ENCODE measurements around the gene FOXN3.
A peak's percentile ranks its signal among the peaks of the same experiment; 100 is the strongest.

Gene FOXN3

GRCh38 chr14:89293314-89293916 is 123.6 kb downstream of the FOXN3 start:
- TF ChIP-seq SUZ12 (IDR thresholded peaks at IDR 0.05; ENCODE audit: extremely low read depth, insufficient read depth, insufficient read length) (no peak), ZNF274 (IDR thresholded peaks at IDR 0.05; ENCODE audit: low read depth, low read length) (no peak), YY1 (IDR thresholded peaks at IDR 0.05; ENCODE audit: insufficient read depth, insufficient read length) (no peak)
- H3K9ac ChIP-seq (ENCODE audit: insufficient read length, low read depth), result peak overlapping the region; percentile 42
- no peak overlapping the region for H3K4me3 ChIP-seq (ENCODE audit: insufficient read length, low read depth)
- peaks cover 10% of the 10 kb centered on the region for H3K36me3 ChIP-seq (ENCODE audit: insufficient read depth, insufficient read length, low read length)
- H3K27me3 ChIP-seq (ENCODE audit: insufficient read depth, insufficient read length), result no peaks in the 10 kb centered on the region
- no peak for DNase-seq (ENCODE audit: low read depth, low spot score)
- H3K9me3 ChIP-seq (ENCODE audit: insufficient read depth, low read length), result no peaks in the 10 kb centered on the region
- peaks cover 16% of the 10 kb centered on the region for H3K4me1 ChIP-seq (ENCODE audit: insufficient read depth, insufficient read length)

- H3K4me3 ChIP-seq (ENCODE audit: insufficient read length, low read depth), result no peak overlapping the region
- H3K9ac ChIP-seq (ENCODE audit: insufficient read length, low read depth), result peak overlapping the region; percentile 42
- H3K4me1 ChIP-seq (ENCODE audit: insufficient read depth, insufficient read length), result peaks cover 16% of the 10 kb centered on the region
- H3K27me3 ChIP-seq (ENCODE audit: insufficient read depth, insufficient read length), result no peaks in the 10 kb centered on the region
- H3K36me3 ChIP-seq (ENCODE audit: insufficient read depth, insufficient read length, low read length), result peaks cover 10% of the 10 kb centered on the region
- TF ChIP-seq YY1 (IDR thresholded peaks at IDR 0.05; ENCODE audit: insufficient read depth, insufficient read length) (no peak), SUZ12 (IDR thresholded peaks at IDR 0.05; ENCODE audit: extremely low read depth, insufficient read depth, insufficient read length) (no peak), ZNF274 (IDR thresholded peaks at IDR 0.05; ENCODE audit: low read depth, low read length) (no peak)
- H3K9me3 ChIP-seq (ENCODE audit: insufficient read depth, low read length), result no peaks in the 10 kb centered on the region
- no peak for DNase-seq (ENCODE audit: low read depth, low spot score)
Observed at GRCh38 chr14:89292579-89293313, 124.3 kb downstream of the FOXN3 start.

GRCh38 chr14:89291351-89291940 is 125.6 kb downstream of the FOXN3 start:
- H3K4me1 ChIP-seq (ENCODE audit: insufficient read depth, insufficient read length), result peaks cover 16% of the 10 kb centered on the region
- no peak for DNase-seq (ENCODE audit: low read depth, low spot score)
- H3K9me3 ChIP-seq (ENCODE audit: insufficient read depth, low read length), result no peaks in the 10 kb centered on the region
- no peak overlapping the region for H3K9ac ChIP-seq (ENCODE audit: insufficient read length, low read depth)
- no peaks in the 10 kb centered on the region for H3K27me3 ChIP-seq (ENCODE audit: insufficient read depth, insufficient read length)
- no peak for TF ChIP-seq SUZ12 (IDR thresholded peaks at IDR 0.05; ENCODE audit: extremely low read depth, insufficient read depth, insufficient read length)
- TF ChIP-seq YY1 (IDR thresholded peaks at IDR 0.05; ENCODE audit: insufficient read depth, insufficient read length), result no peak
- TF ChIP-seq ZNF274 (IDR thresholded peaks at IDR 0.05; ENCODE audit: low read depth, low read length), result no peak
- H3K4me3 ChIP-seq (ENCODE audit: insufficient read length, low read depth), result no peak overlapping the region
- peaks cover 10% of the 10 kb centered on the region for H3K36me3 ChIP-seq (ENCODE audit: insufficient read depth, insufficient read length, low read length)

GRCh38 chr14:89290813-89291212 is 126.2 kb downstream of the FOXN3 start:
- H3K4me3 ChIP-seq (ENCODE audit: insufficient read length, low read depth), result no peak overlapping the region
- H3K9me3 ChIP-seq (ENCODE audit: insufficient read depth, low read length), result no peaks in the 10 kb centered on the region
- DNase-seq (ENCODE audit: low read depth, low spot score), result no peak
- H3K36me3 ChIP-seq (ENCODE audit: insufficient read depth, insufficient read length, low read length), result peaks cover 10% of the 10 kb centered on the region
- peaks cover 16% of the 10 kb centered on the region for H3K4me1 ChIP-seq (ENCODE audit: insufficient read depth, insufficient read length)
- no peaks in the 10 kb centered on the region for H3K27me3 ChIP-seq (ENCODE audit: insufficient read depth, insufficient read length)
- no peak for TF ChIP-seq ZNF274 (IDR thresholded peaks at IDR 0.05; ENCODE audit: low read depth, low read length)
- no peak for TF ChIP-seq YY1 (IDR thresholded peaks at IDR 0.05; ENCODE audit: insufficient read depth, insufficient read length)
- TF ChIP-seq SUZ12 (IDR thresholded peaks at IDR 0.05; ENCODE audit: extremely low read depth, insufficient read depth, insufficient read length), result no peak
- no peak overlapping the region for H3K9ac ChIP-seq (ENCODE audit: insufficient read length, low read depth)

- no peak for TF ChIP-seq ZNF274 (IDR thresholded peaks at IDR 0.05; ENCODE audit: low read depth, low read length)
- no peak for TF ChIP-seq SUZ12 (IDR thresholded peaks at IDR 0.05; ENCODE audit: extremely low read depth, insufficient read depth, insufficient read length)
- no peak for TF ChIP-seq YY1 (IDR thresholded peaks at IDR 0.05; ENCODE audit: insufficient read depth, insufficient read length)
- DNase-seq (ENCODE audit: low read depth, low spot score), result no peak
- H3K27me3 ChIP-seq (ENCODE audit: insufficient read depth, insufficient read length), result no peaks in the 10 kb centered on the region
- H3K36me3 ChIP-seq (ENCODE audit: insufficient read depth, insufficient read length, low read length), result peaks cover 10% of the 10 kb centered on the region
- H3K9ac ChIP-seq (ENCODE audit: insufficient read length, low read depth), result no peak overlapping the region
- H3K9me3 ChIP-seq (ENCODE audit: insufficient read depth, low read length), result no peaks in the 10 kb centered on the region
- no peak overlapping the region for H3K4me3 ChIP-seq (ENCODE audit: insufficient read length, low read depth)
- H3K4me1 ChIP-seq (ENCODE audit: insufficient read depth, insufficient read length), result peaks cover 16% of the 10 kb centered on the region
Observed at GRCh38 chr14:89289477-89289876, 127.6 kb downstream of the FOXN3 start.

- Histone ChIP-seq H3K9ac (ENCODE audit: insufficient read length, low read depth) (no peak overlapping the region), H3K4me3 (ENCODE audit: insufficient read length, low read depth) (no peak overlapping the region), H3K27me3 (ENCODE audit: insufficient read depth, insufficient read length) (no peaks in the 10 kb centered on the region), H3K36me3 (ENCODE audit: insufficient read depth, insufficient read length, low read length) (peaks cover 10% of the 10 kb centered on the region), H3K9me3 (ENCODE audit: insufficient read depth, low read length) (no peaks in the 10 kb centered on the region), H3K4me1 (ENCODE audit: insufficient read depth, insufficient read length) (peaks cover 8% of the 10 kb centered on the region)
- no peak for DNase-seq (ENCODE audit: low read depth, low spot score)
- TF ChIP-seq YY1 (IDR thresholded peaks at IDR 0.05; ENCODE audit: insufficient read depth, insufficient read length) (no peak), SUZ12 (IDR thresholded peaks at IDR 0.05; ENCODE audit: extremely low read depth, insufficient read depth, insufficient read length) (no peak), ZNF274 (IDR thresholded peaks at IDR 0.05; ENCODE audit: low read depth, low read length) (no peak)
Observed at GRCh38 chr14:89288114-89288513, 128.9 kb downstream of the FOXN3 start.

Data from NT2/D1 (cell line).